Activated T-cell treated with anti-CD3 and anti-CD28 coated beads, Interleukin-2, amount 50 U/mL, for 1 hour (primary cell): Measurements from ENCODE around the gene SLC6A19.
A peak's percentile ranks its signal among the peaks of the same experiment; 100 is the strongest.

ENCODE experiments used
- DNase-seq: peaks from one replicate; pipeline ENCODE4 v3.0.0-alpha.2; 2020

Gene SLC6A19

GRCh38 chr5:1167361-1167727, 34.1 kb upstream of the SLC6A19 start:
- no peak for DNase-seq

GRCh38 chr5:1167728-1168709, 33.4 kb upstream of the SLC6A19 start:
- DNase-seq: peak; percentile 66

GRCh38 chr5:1168796-1169195, 32.6 kb upstream of the SLC6A19 start:
- no peak for DNase-seq

- no peak for DNase-seq
These were observed 31.9 kb upstream of the SLC6A19 start for GRCh38 chr5:1169211-1170115.

GRCh38 chr5:1171340-1171941, 30.0 kb upstream of the SLC6A19 start:
- no peak for DNase-seq

GRCh38 chr5:1172007-1172581, 29.3 kb upstream of the SLC6A19 start:
- DNase-seq: no peak

DNA sequence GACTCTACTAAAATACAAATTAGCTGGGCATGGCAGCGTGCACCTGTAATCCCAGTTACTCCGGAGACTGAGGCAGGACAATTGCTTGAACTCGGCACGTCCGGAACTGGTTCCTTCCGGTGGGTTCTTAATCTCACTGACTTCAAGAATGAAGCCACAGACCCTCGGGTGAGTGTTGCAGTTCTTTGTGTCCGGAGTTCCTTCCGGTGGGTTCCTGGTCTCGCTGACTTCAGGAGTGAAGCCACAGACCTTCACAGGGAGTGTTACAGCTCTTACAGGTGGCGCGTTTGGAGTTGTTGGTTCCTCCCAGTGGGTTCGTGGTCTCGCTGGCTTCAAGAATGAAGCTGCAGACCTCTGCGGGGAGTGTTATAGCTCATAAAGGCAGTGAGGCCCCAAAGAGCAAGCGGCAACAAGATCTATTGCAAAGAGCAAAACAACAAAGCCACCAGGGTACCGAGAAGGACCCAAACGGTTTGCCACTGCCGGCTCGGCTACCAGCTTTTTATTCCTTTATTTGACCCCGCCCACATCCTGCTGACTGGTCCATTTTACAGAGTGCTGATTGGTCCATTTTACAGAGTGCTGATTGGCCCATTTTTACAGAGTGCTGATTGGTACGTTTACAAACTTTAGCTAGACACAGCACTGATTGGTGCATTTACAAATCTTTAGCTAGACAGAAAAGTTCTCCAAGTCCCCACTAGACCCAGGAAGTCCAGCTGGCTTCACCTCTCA, 28.6 kb upstream of the SLC6A19 start:
- DNase-seq: no peak

- DNase-seq: no peak
These were observed 27.8 kb upstream of the SLC6A19 start for GRCh38 chr5:1173485-1174070.

DNA sequence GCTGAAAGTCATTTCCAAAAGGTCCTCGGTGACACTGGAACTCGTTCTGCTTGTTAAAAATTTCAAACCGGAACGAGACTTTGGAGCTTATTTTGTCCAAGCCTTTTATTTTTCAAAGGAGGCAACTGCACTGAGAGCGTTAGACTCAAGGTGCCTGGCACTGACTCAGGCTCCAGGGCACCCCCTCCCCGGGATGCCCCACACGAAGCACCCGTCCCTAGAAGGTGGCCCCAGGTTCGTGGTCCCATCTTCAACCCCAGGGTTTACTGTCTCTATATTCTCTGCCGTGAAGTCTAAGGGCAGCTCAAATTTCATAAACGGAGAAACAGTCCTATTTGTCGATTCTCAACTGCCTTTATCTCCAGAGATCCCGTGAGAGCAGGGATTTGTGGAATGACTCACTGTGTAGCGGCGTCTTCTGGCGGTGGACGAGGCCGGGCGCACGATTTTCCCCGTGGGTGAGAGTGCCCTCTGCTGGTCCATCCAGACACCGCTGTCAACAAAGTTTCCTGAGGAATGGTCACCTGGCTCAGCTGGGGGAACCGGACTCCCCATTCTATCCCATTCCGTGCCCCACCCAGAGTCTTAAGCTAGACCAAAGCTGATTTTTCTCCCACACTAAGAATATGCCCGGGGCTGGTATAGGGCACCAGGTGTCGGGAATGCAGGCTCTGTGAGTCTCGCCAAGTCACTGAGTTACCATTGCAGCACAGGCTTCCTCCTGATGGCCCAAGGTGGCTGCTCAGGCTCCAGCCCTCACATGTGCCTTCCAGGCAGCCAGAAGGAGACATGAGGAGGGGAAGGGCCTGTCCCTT, 27.1 kb upstream of the SLC6A19 start:
- DNase-seq: peak; percentile 55

GRCh38 chr5:1175015-1175414, 26.4 kb upstream of the SLC6A19 start:
- no peak for DNase-seq

- no peak for DNase-seq
These were observed 25.5 kb upstream of the SLC6A19 start for GRCh38 chr5:1175801-1176472.

GRCh38 chr5:1176473-1177391, 24.7 kb upstream of the SLC6A19 start:
- DNase-seq: no peak

DNA sequence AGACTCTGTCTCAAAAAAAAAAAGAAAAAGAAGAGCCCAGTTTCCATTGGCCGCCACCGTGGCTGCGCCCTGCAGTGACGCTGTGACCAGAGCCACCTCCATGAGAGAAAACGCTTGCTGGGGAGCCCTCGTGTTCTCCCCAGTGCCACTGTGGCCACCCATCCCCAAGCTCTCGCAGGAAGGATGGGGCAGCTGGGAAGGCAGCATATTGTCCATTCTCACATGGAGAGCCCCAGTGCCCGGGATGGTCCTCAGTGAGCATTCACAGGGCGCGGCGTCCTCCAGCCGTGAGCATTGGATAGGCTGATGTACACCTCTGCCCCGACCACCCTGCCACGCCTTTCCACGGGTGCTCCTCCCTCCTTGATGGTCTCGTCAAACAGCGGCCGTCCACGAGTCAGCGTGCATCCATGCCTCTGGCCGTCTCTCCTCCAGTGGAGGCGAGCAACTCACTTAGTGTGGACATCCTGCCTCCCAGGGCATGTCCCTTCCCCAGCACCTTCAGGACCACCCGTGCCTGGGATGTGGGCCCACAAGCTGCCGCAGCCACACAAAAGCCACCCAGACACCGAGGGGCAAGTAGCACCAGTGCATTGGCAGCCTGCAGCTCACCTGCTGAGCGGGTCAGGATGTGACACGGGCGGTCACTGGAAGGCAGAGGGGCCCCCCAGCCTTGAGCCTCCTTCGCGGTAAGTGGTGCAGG, 23.4 kb upstream of the SLC6A19 start:
- no peak for DNase-seq

DNA sequence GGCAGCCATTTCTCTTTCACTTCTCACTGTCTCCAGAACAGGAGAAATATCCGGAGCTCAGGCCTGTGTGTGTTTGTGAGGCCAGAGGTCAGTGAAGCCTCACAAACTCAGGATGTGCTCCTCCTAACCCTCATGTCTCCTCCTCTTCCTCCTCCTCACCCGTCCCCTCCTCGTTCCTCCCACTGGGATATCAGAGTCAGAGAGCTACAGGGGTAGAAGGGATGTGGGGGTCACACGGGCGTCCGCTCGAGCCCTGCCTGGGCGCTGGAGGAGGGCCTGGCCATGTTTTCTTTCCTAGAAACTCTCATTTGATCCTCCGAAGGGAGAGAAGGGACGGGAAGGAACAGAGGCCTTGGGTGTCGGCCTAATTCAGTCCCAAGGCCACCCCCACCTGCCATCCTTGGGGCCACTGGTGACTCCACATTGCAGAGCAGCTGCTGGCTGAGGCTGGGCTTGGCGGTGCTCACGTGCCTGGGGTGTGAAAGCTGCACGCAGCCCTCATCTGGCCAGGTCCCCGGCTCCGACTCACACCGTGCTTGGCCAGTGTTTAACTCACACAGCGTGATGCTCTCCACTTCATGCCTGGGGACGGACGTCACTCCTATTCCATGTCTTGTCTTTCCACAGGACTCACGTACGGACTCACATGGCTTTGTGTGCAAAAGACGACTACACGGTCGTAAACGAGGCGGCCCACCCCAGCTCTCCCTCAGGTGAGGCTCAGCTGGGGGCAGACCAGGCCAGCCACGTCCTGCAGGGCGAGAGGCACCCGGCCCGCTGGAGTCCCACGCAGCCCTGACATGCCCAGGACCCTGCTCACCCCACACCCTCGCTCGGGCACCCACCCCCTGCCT, 22.6 kb upstream of the SLC6A19 start:
- no peak for DNase-seq

DNA sequence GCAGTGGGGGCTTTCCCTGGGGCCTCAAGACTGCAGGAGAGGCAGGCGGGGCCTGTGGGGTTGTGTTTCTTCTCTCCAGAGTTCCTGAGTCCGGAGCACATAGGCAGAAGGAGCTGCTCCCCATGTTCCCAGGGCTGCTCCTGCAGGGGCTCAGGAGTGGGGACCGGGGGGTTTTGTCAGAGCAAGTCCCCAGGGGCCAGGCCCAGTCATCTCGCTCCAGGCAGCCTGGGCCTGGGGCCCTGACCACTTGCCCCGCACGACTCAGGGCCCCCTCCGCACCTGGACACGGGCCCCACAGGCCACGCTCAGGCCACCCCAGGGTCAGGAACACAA, 22.0 kb upstream of the SLC6A19 start:
- no peak for DNase-seq

DNA sequence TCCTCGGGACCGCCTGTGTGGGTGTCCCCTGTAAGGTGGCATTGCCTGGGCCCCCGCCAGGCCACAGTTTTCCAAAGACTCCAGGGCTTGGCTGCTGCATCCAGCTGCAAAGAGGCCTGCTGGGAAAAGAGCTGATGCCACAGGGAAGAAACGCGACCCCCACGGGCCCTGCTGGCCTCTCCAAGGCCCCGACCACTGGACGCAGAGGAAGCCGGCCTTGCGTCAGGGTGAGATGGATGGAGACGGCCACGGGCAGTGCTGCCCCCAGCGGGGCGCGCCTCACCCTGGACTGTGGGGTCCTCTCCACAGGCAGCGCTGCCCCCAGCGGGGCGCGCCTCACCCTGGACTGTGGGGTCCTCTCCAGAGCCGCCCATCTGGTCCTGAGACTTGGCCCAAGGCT, 21.3 kb upstream of the SLC6A19 start:
- no peak for DNase-seq

DNA sequence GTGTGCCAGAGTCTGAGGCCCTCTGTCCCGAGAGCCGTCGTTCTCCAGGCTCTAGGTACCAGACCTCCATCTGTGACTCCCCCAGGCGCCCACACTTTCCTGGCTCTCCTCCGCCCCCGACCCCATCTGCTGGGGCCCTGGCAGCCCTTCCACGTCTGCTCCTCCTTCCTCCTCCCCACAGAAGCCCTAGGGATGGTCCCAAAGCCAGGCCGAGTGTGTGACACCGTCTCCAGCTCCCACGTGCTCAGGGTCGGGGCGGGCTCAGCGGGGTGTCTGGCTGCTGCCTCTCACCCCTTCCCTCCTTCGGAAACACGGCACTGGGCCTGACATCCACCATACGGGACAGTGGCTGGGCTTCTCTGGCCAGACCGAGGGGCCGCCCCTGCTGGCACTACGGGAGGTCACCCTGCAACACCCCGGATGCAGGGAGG, 20.5 kb upstream of the SLC6A19 start:
- no peak for DNase-seq
